HCT116 (cell line): ENCODE measurements around the gene MYH6. TPM values are rescaled to one million over a fixed set of nuclear protein-coding genes. Genes with fewer than 3 reads are reported as not detected.

ENCODE experiments used
- ATAC-seq: fragments of 200-7000 bp; cut with Tn5 transposase; 2 replicates; pipeline ENCODE4 v1.9.1; 2020; ENCODE audit warnings: mild to moderate bottlenecking, moderate library complexity
- BruUV-seq: library from RNA; stranded (reverse); fragments of 400-500 nt; replicated peaks from 2 replicates; lab custom pipeline; 2021; lab: Mats Ljungman, UMichigan
- CTCF ChIA-PET: fragments of 300-600 bp; sonication (Branson Sonifier 250); formaldehyde crosslinking; loops from one replicate; lab custom pipeline; 2021; ENCODE audit warnings: antibody characterized with exemption; lab: Charles Lee
- POLR2A ChIA-PET: fragments of 300-600, 350-600 bp; sonication (Branson Sonifier 250); formaldehyde crosslinking; loops from one replicate; lab custom pipeline; 2021; ENCODE audit warnings: antibody characterized with exemption; lab: Charles Lee
- RAD21 ChIA-PET, 2 experiments: fragments of 300-600 bp; sonication (Branson Sonifier 250); formaldehyde crosslinking; loops; one replicate each; lab custom pipeline; 2023; ENCODE audit warnings: low total read pairs in 2 of 2; ENCODE audit not compliant: uncharacterized antibody in 2 of 2, unreplicated experiment in 2 of 2, low non-redundant PET in 1 of 2; lab: Charles Lee
- DNase-seq: peaks from one replicate; pipeline ENCODE4 v3.0.0-alpha.2; 2010; ENCODE audit warnings: low read depth, low spot score
- H2AFZ ChIP-seq: fragments of 200-600 bp; shearing (Covaris generic), sonication (generic); 2 replicates; pipeline ENCODE4 v1.6.1; 2017; ENCODE audit warnings: low read depth, mixed run types, mixed read lengths, antibody characterized with exemption, low read length; ENCODE audit not compliant: poor library complexity, severe bottlenecking
- H3K27ac ChIP-seq: 2 replicates; pipeline ENCODE4 v1.5.1; 2012; ENCODE audit warnings: low read depth, low read length
- H3K27me3 ChIP-seq: fragments of 200-600 bp; sonication (generic); 2 replicates; pipeline ENCODE4 v1.6.1; 2016; ENCODE audit warnings: mixed run types, low read length, mixed read lengths; ENCODE audit not compliant: insufficient read depth
- H3K36me3 ChIP-seq, 2 experiments: fragments of 200-500 bp in 1 of 2; fragments of 200-600 bp in 1 of 2; sonication (Bioruptor generic) in 1 of 2; sonication (generic) in 1 of 2; 2 replicates each; pipeline versions ENCODE4 v1.5.1 to v1.6.1; 2014 to 2016; ENCODE audit warnings: low read length in 2 of 2, inconsistent platforms in 1 of 2, mixed read lengths in 1 of 2, mixed run types in 1 of 2; ENCODE audit not compliant: insufficient read depth in 2 of 2, control insufficient read depth in 1 of 2
- H3K4me1 ChIP-seq, 2 experiments: fragments of 200-600 bp in 1 of 2; sonication (generic) in 1 of 2; 2 replicates each; pipeline versions ENCODE4 v1.5.1 to v1.6.1; 2012 to 2017; ENCODE audit warnings: low read length in 2 of 2, inconsistent platforms in 1 of 2, mild to moderate bottlenecking in 1 of 2, mixed read lengths in 1 of 2, mixed run types in 1 of 2, moderate library complexity in 1 of 2; ENCODE audit not compliant: insufficient read depth in 2 of 2, control insufficient read depth in 1 of 2
- H3K4me2 ChIP-seq: fragments of 200-600 bp; sonication (generic); 2 replicates; pipeline ENCODE4 v1.6.1; 2017; ENCODE audit warnings: mixed run types, low read length, mixed read lengths
- H3K4me3 ChIP-seq, 2 experiments: fragments of 200-600 bp in 1 of 2; sonication (generic) in 1 of 2; replicated peaks in 1 of 2; 2 replicates each; pipeline ENCODE4 v1.5.1; 2011 to 2016; ENCODE audit warnings: low read length in 2 of 2, control low read depth in 1 of 2, low read depth in 1 of 2, mild to moderate bottlenecking in 1 of 2, mixed read lengths in 1 of 2, mixed run types in 1 of 2
- H3K79me2 ChIP-seq: fragments of 200-600 bp; sonication (generic); 2 replicates; pipeline ENCODE4 v1.6.1; 2017; ENCODE audit warnings: mild to moderate bottlenecking, mixed run types, low read length, moderate library complexity, mixed read lengths; ENCODE audit not compliant: insufficient read depth
- H3K9ac ChIP-seq: fragments of 200-600 bp; sonication (generic); 2 replicates; pipeline ENCODE4 v1.6.1; 2016; ENCODE audit warnings: low read length, mixed read lengths
- H3K9me2 ChIP-seq: fragments of 200-600 bp; sonication (generic), shearing (Covaris generic); 2 replicates; pipeline ENCODE4 v1.6.1; 2017; ENCODE audit warnings: mixed run types, mild to moderate bottlenecking, moderate library complexity; ENCODE audit not compliant: insufficient read depth
- H3K9me3 ChIP-seq, 2 experiments: fragments of 200-500 bp in 1 of 2; fragments of 200-600 bp in 1 of 2; sonication (Bioruptor generic) in 1 of 2; sonication (generic) in 1 of 2; 2 replicates each; pipeline ENCODE4 v1.6.1; 2014 to 2017; ENCODE audit warnings: low read length in 2 of 2, mixed read lengths in 2 of 2, inconsistent platforms in 1 of 2, low read depth in 1 of 2, mild to moderate bottlenecking in 1 of 2, mixed run types in 1 of 2, moderate library complexity in 1 of 2; ENCODE audit not compliant: control insufficient read depth in 1 of 2, insufficient read depth in 1 of 2
- H4K20me1 ChIP-seq: fragments of 200-600 bp; sonication (generic), shearing (Covaris generic); 2 replicates; pipeline ENCODE4 v1.6.1; 2017; ENCODE audit warnings: mixed run types, mild to moderate bottlenecking, moderate library complexity; ENCODE audit not compliant: insufficient read depth
- ATF3 ChIP-seq: IDR thresholded peaks from 2 replicates; pipeline ENCODE4 v1.6.1; 2012
- CBX3 ChIP-seq: IDR thresholded peaks from 2 replicates; pipeline ENCODE4 v1.6.1; 2012; ENCODE audit warnings: low read depth
- EGR1 ChIP-seq: IDR thresholded peaks from 2 replicates; pipeline ENCODE4 v1.6.1; 2012; ENCODE audit warnings: low read depth
- ELF1 ChIP-seq: IDR thresholded peaks from 2 replicates; pipeline ENCODE4 v1.6.1; 2012; ENCODE audit warnings: low read depth, borderline replicate concordance
- EZH2 ChIP-seq: fragments of 200-600 bp; sonication (generic); IDR thresholded peaks from 2 replicates; pipeline ENCODE4 v1.6.1; 2017; ENCODE audit warnings: antibody characterized with exemption, mixed run types
- FOSL1 ChIP-seq: IDR thresholded peaks from 2 replicates; pipeline ENCODE4 v1.6.1; 2012; ENCODE audit warnings: low read depth
- JUND ChIP-seq: IDR thresholded peaks from 2 replicates; pipeline ENCODE4 v1.6.1; 2012
- POLR2A ChIP-seq: IDR thresholded peaks from 2 replicates; pipeline ENCODE4 v1.7.0; 2011; ENCODE audit warnings: borderline replicate concordance; ENCODE audit not compliant: insufficient read depth, insufficient read length; ENCODE audit errors: extremely low read depth
- POLR2AphosphoS5 ChIP-seq: IDR thresholded peaks from 2 replicates; pipeline ENCODE4 v1.6.1; 2011; ENCODE audit warnings: mild to moderate bottlenecking, low read depth, low read length, moderate library complexity
- RAD21 ChIP-seq: IDR thresholded peaks from 2 replicates; pipeline ENCODE4 v1.6.1; 2012; ENCODE audit warnings: low read depth, mild to moderate bottlenecking
- SIN3A ChIP-seq: IDR thresholded peaks from 2 replicates; pipeline ENCODE4 v1.6.1; 2012; ENCODE audit warnings: low read depth
- SP1 ChIP-seq: IDR thresholded peaks from 2 replicates; pipeline ENCODE4 v1.6.1; 2012; ENCODE audit warnings: low read depth
- TCF7L2 ChIP-seq: IDR thresholded peaks from 2 replicates; pipeline ENCODE4 v1.7.0; 2011; ENCODE audit warnings: borderline replicate concordance, inconsistent platforms; ENCODE audit not compliant: insufficient read depth, insufficient read length; ENCODE audit errors: extremely low read depth
- YY1 ChIP-seq: IDR thresholded peaks from 2 replicates; pipeline ENCODE4 v1.6.1; 2011; ENCODE audit warnings: low read length, low read depth, moderate library complexity, mild to moderate bottlenecking; ENCODE audit not compliant: insufficient replicate concordance; ENCODE audit errors: extremely low read depth
- ZFX ChIP-seq: fragments of 450-650 bp; IDR thresholded peaks from 2 replicates; pipeline ENCODE4 v1.6.1; 2017
- ZNF274 ChIP-seq: fragments of 200-500 bp; sonication (Bioruptor generic); IDR thresholded peaks from 2 replicates; pipeline ENCODE4 v1.6.1; 2014; ENCODE audit warnings: mild to moderate bottlenecking, low read depth, low read length, inconsistent platforms
- intact Hi-C: fragments of 100-400 bp; cut with micrococcal nuclease; formaldehyde crosslinking; loops from 2 replicates; pipeline ENCODE4 v1.10.0; 2022
- total RNA-seq: library from RNA; stranded (reverse); gene quantifications from one replicate; pipeline ENCODE4 v1.2.1, GENCODE V29; 2021; ENCODE audit not compliant: unreplicated experiment
- TF ChIP-seq, protein P1 (sequence below): IDR thresholded peaks from 2 replicates; pipeline ENCODE4 v1.6.1; 2012; ENCODE audit warnings: low read depth
- TF ChIP-seq, protein P2 (sequence below): IDR thresholded peaks from 2 replicates; pipeline ENCODE4 v1.6.1; 2011; ENCODE audit warnings: mild to moderate bottlenecking, low read length, moderate library complexity; ENCODE audit not compliant: insufficient replicate concordance; ENCODE audit errors: extremely low read depth
- TF ChIP-seq, protein P3 (sequence below), 3 experiments: fragments of 200-600 bp in 1 of 3; sonication (generic) in 1 of 3; IDR thresholded peaks in 2 of 3; conservative IDR thresholded peaks in 1 of 3; 2 replicates each; pipeline ENCODE4 v1.5.1; 2012 to 2017; ENCODE audit warnings: low read depth in 2 of 3, low read length in 2 of 3, antibody characterized with exemption in 1 of 3, borderline replicate concordance in 1 of 3, control low read depth in 1 of 3, mild to moderate bottlenecking in 1 of 3, mixed read lengths in 1 of 3, mixed run types in 1 of 3, moderate library complexity in 1 of 3; ENCODE audit not compliant: insufficient read depth in 1 of 3

Gene MYH6
- total RNA-seq, 1 experiment from 2014 or later: not detected

DNA sequence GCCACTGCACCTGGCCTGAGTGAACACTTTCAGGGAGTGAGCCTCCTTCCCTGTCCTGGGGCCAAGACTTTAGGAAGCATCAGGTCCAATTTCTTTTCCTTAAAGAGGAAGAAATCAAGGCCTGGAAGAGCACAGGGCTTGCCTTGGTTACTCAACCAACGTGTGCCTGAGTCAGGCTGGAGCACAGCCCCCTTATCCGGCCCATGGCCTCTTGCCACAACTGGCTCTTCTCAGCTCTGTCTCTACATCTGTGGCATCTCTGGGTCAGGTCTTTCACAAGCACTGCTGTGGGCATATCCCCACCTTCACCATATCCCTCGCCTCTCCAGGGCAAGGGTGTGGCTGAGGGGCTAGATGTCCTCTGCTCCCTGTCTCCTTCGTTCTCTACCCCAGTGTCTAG is 6.8 kb downstream of the MYH6 start:
- ChIA-PET POLR2A (no interaction called here), CTCF (no interaction called here), RAD21 (no interaction called here)
- BruUV-seq: no TSS peak
- Histone ChIP-seq H3K9me2 (no peaks in the 10 kb centered on the region), H3K36me3 (no peaks in the 10 kb centered on the region), H3K4me3 (no peak overlapping the region), H3K4me1 (no peaks in the 10 kb centered on the region), H3K27me3 (peaks cover 16% of the 10 kb centered on the region; the same call in 1 of the 2 replicates), H3K9me3 (no peaks in the 10 kb centered on the region), H3K4me2 (no peak overlapping the region), H2AFZ (no peak overlapping the region), H4K20me1 (no peaks in the 10 kb centered on the region), H3K9ac (no peak overlapping the region), H3K79me2 (no peaks in the 10 kb centered on the region), H3K27ac (no peak overlapping the region)
- no peak for ATAC-seq
- DNase-seq: no peak
- TF ChIP-seq ZFX: no peak
- TF ChIP-seq POLR2AphosphoS5: no peak
- no peak for TF ChIP-seq FOSL1
- no peak for TF ChIP-seq ATF3
- TF ChIP-seq, protein P1, sequence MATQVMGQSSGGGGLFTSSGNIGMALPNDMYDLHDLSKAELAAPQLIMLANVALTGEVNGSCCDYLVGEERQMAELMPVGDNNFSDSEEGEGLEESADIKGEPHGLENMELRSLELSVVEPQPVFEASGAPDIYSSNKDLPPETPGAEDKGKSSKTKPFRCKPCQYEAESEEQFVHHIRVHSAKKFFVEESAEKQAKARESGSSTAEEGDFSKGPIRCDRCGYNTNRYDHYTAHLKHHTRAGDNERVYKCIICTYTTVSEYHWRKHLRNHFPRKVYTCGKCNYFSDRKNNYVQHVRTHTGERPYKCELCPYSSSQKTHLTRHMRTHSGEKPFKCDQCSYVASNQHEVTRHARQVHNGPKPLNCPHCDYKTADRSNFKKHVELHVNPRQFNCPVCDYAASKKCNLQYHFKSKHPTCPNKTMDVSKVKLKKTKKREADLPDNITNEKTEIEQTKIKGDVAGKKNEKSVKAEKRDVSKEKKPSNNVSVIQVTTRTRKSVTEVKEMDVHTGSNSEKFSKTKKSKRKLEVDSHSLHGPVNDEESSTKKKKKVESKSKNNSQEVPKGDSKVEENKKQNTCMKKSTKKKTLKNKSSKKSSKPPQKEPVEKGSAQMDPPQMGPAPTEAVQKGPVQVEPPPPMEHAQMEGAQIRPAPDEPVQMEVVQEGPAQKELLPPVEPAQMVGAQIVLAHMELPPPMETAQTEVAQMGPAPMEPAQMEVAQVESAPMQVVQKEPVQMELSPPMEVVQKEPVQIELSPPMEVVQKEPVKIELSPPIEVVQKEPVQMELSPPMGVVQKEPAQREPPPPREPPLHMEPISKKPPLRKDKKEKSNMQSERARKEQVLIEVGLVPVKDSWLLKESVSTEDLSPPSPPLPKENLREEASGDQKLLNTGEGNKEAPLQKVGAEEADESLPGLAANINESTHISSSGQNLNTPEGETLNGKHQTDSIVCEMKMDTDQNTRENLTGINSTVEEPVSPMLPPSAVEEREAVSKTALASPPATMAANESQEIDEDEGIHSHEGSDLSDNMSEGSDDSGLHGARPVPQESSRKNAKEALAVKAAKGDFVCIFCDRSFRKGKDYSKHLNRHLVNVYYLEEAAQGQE: no peak
- TF ChIP-seq SP1: no peak
- no peak for TF ChIP-seq YY1
- TF ChIP-seq CBX3: no peak
- TF ChIP-seq, protein P2, sequence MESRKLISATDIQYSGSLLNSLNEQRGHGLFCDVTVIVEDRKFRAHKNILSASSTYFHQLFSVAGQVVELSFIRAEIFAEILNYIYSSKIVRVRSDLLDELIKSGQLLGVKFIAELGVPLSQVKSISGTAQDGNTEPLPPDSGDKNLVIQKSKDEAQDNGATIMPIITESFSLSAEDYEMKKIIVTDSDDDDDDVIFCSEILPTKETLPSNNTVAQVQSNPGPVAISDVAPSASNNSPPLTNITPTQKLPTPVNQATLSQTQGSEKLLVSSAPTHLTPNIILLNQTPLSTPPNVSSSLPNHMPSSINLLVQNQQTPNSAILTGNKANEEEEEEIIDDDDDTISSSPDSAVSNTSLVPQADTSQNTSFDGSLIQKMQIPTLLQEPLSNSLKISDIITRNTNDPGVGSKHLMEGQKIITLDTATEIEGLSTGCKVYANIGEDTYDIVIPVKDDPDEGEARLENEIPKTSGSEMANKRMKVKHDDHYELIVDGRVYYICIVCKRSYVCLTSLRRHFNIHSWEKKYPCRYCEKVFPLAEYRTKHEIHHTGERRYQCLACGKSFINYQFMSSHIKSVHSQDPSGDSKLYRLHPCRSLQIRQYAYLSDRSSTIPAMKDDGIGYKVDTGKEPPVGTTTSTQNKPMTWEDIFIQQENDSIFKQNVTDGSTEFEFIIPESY: no peak
- no peak for TF ChIP-seq SIN3A
- no peak for TF ChIP-seq TCF7L2
- TF ChIP-seq ELF1: no peak
- no peak for TF ChIP-seq JUND
- TF ChIP-seq EZH2: no peak
- no peak for TF ChIP-seq EGR1
- TF ChIP-seq RAD21: no peak
- TF ChIP-seq, protein P3, sequence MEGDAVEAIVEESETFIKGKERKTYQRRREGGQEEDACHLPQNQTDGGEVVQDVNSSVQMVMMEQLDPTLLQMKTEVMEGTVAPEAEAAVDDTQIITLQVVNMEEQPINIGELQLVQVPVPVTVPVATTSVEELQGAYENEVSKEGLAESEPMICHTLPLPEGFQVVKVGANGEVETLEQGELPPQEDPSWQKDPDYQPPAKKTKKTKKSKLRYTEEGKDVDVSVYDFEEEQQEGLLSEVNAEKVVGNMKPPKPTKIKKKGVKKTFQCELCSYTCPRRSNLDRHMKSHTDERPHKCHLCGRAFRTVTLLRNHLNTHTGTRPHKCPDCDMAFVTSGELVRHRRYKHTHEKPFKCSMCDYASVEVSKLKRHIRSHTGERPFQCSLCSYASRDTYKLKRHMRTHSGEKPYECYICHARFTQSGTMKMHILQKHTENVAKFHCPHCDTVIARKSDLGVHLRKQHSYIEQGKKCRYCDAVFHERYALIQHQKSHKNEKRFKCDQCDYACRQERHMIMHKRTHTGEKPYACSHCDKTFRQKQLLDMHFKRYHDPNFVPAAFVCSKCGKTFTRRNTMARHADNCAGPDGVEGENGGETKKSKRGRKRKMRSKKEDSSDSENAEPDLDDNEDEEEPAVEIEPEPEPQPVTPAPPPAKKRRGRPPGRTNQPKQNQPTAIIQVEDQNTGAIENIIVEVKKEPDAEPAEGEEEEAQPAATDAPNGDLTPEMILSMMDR (IDR thresholded peaks at IDR 0.05 in 2 of 3, conservative IDR thresholded peaks at IDR 0.05 in 1 of 3; ENCODE audit: borderline replicate concordance in 1 of 3, insufficient read depth in 1 of 3, low read depth in 2 of 3, low read length in 2 of 3): no peak
- TF ChIP-seq ZNF274: no peak
- no peak for TF ChIP-seq POLR2A
- intact Hi-C loops: no loop called here
